Measurements from ENCODE around the gene WNT7A.

The WNT7A gene

DNA sequence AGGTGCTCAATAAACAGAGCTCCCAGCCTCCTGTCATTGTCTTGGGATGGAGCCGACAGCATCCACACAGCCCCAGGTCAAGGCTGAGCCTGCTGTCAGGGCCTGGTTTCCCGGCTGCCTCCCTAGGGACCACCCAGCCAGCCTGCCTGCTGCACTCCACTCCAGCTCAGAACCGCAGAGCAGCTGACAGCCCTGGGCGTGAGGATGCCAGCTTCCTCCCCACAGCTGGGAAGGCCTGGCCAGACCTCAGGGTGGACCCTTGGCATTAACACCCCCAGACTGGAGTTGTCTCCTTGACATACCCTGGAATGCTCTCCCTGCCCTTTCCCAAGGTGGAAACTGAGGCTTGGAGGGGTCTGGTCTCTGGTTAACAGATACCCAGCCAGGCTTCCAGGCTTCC lies 112.0 kb downstream of the WNT7A start:
- DNase-seq, result no peak

DNA sequence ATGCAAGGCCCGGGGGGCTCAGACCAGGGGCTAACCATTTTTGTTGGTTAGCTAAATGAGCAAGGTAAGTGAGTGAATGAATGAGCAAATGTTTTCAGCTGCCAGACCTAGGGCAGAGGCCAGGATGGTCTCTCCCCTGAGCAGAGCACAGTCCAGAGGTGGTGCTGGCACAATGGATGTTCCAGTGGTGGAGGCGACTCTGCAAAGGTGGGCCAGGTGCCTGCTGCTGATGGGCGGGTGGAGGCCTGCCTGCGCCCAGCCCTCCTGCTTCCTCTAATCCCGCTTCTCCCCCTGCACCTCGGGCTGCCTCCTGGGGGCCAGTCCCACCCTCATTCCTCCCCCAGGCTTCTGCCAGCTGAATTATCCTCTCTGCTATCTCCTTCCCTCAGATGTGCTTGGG lies 112.8 kb downstream of the WNT7A start:
- no peak for DNase-seq
